GM21447 (cell line): Measurements from ENCODE around the gene PODXL.

Source experiments
- ATAC-seq: cut with Tn5 transposase; IDR thresholded peaks from one replicate; pipeline ENCODE4 v1.9.1; 2021; ENCODE audit not compliant: unreplicated experiment

The PODXL gene

GRCh38 chr7:131455001-131455400 lies 101.4 kb downstream of the PODXL start:
- no peak for ATAC-seq

GRCh38 chr7:131454498-131454897 lies 101.9 kb downstream of the PODXL start:
- no peak for ATAC-seq
